Measurements from ENCODE around the gene LGALSL. TPM values are rescaled to one million over a fixed set of nuclear protein-coding genes. Genes with fewer than 3 reads are reported as not detected.

The LGALSL gene
- total RNA-seq, 4 donors from 2014 or later, result 74.2 to 133 (median 106) TPM

- Histone ChIP-seq H3K9me3 (no peaks in the 10 kb centered on the region), H3K27ac (no peak overlapping the region), H3K4me1 (peaks cover 33% of the 10 kb centered on the region), H3K27me3 (no peaks in the 10 kb centered on the region), H3K4me3 (no peak overlapping the region), H3K36me3 (no peaks in the 10 kb centered on the region)
- TF ChIP-seq CTCF (IDR thresholded peaks at IDR 0.05) (peak; percentile 71 to 93), POLR2A (IDR thresholded peaks at IDR 0.05) (no peak)
- peak in 1 of 2 donors; percentile 81 for DNase-seq (ENCODE audit: low spot score in 2 of 2)
- WGBS, result 44% methylated on average over 17 of the region's 20 CpGs
Observed at GRCh38 chr2:64488050-64488974, 34.4 kb downstream of the LGALSL start.

- no peaks in the 10 kb centered on the region for H3K9me3 ChIP-seq
- WGBS, result 75% methylated on average over 5 of the region's 5 CpGs
- H3K4me1 ChIP-seq, result peaks cover 32% of the 10 kb centered on the region
- no peak for DNase-seq (ENCODE audit: low spot score in 2 of 2)
- H3K27me3 ChIP-seq, result no peaks in the 10 kb centered on the region
- TF ChIP-seq EP300 (IDR thresholded peaks at IDR 0.05) (no peak), CTCF (IDR thresholded peaks at IDR 0.05) (no peak), POLR2AphosphoS5 (IDR thresholded peaks at IDR 0.05) (no peak), POLR2A (IDR thresholded peaks at IDR 0.05) (no peak)
- no peak overlapping the region for H3K4me3 ChIP-seq
- H3K36me3 ChIP-seq, result no peaks in the 10 kb centered on the region
- H3K27ac ChIP-seq, result no peak overlapping the region
Observed at GRCh38 chr2:64489081-64489751, 35.3 kb downstream of the LGALSL start.

- H3K4me3 ChIP-seq, result no peak overlapping the region
- H3K4me1 ChIP-seq, result peaks cover 19% of the 10 kb centered on the region
- no peaks in the 10 kb centered on the region for H3K36me3 ChIP-seq
- no peak for DNase-seq (ENCODE audit: low spot score in 2 of 2)
- H3K9me3 ChIP-seq, result no peaks in the 10 kb centered on the region
- H3K27me3 ChIP-seq, result no peaks in the 10 kb centered on the region
- 40% methylated on average over 4 of the region's 4 CpGs for WGBS
- TF ChIP-seq EP300 (IDR thresholded peaks at IDR 0.05) (no peak), CTCF (IDR thresholded peaks at IDR 0.05) (no peak), POLR2A (IDR thresholded peaks at IDR 0.05) (no peak), POLR2AphosphoS5 (IDR thresholded peaks at IDR 0.05) (no peak)
- no peak overlapping the region for H3K27ac ChIP-seq
Observed at GRCh38 chr2:64491426-64491825, 37.5 kb downstream of the LGALSL start.

- 87% methylated on average over 3 of the region's 3 CpGs for WGBS
- TF ChIP-seq EP300 (IDR thresholded peaks at IDR 0.05) (no peak), POLR2A (IDR thresholded peaks at IDR 0.05) (no peak), CTCF (IDR thresholded peaks at IDR 0.05) (no peak), POLR2AphosphoS5 (IDR thresholded peaks at IDR 0.05) (no peak)
- no peak for DNase-seq (ENCODE audit: low spot score in 2 of 2)
- no peak overlapping the region for H3K27ac ChIP-seq
- H3K36me3 ChIP-seq, result no peaks in the 10 kb centered on the region
- no peaks in the 10 kb centered on the region for H3K27me3 ChIP-seq
- H3K4me1 ChIP-seq, result peaks cover 10% of the 10 kb centered on the region
- H3K9me3 ChIP-seq, result no peaks in the 10 kb centered on the region
- no peak overlapping the region for H3K4me3 ChIP-seq
Observed at GRCh38 chr2:64492272-64492671, 38.3 kb downstream of the LGALSL start.

GRCh38 chr2:64492821-64493220, 38.9 kb downstream of the LGALSL start:
- H3K27me3 ChIP-seq, result no peaks in the 10 kb centered on the region
- no peak overlapping the region for H3K4me3 ChIP-seq
- no peak for TF ChIP-seq EP300 (IDR thresholded peaks at IDR 0.05)
- TF ChIP-seq POLR2AphosphoS5 (IDR thresholded peaks at IDR 0.05), result no peak
- WGBS, result 87% methylated on average over 3 of the region's 3 CpGs
- H3K4me1 ChIP-seq, result peaks cover 5% of the 10 kb centered on the region
- no peak overlapping the region for H3K27ac ChIP-seq
- DNase-seq (ENCODE audit: low spot score in 2 of 2), result no peak
- no peaks in the 10 kb centered on the region for H3K9me3 ChIP-seq
- H3K36me3 ChIP-seq, result no peaks in the 10 kb centered on the region
